ENCODE data around the gene REX1BD. TPM values are rescaled to one million over a fixed set of nuclear protein-coding genes. Genes with fewer than 3 reads are reported as not detected.

The REX1BD gene
- total and polyA plus RNA-seq, 2 experiments from 2014 or later: 79.9 to 105 TPM

DNA sequence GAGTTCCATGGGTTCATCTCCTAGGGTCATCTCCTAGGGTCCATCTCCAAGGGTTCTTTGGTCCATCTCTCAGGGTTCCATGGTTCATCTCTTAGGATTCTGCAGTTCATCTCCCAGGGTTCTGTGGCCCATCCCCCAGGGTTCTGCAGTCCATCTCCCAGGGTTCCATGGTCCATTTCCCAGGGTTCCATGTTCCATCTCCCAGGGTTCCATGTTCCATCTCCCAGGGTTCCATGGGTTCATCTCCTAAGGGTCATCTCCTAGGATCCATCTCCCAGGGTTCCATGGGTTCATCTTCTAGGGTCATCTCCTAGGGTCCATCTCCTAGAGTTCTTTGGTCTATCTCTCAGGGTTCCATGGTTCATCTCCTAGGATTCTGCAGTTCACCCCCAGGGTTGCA, 29.0 kb downstream of the REX1BD start:
- TF ChIP-seq EZH2 (IDR thresholded peaks at IDR 0.05; ENCODE audit: insufficient read depth, poor library complexity, severe bottlenecking): no peak
- no peak for TF ChIP-seq EZH2phosphoT487 (IDR thresholded peaks at IDR 0.05; ENCODE audit: insufficient read depth, low read depth)
- no peak for DNase-seq
- Histone ChIP-seq H3K27ac (no peak overlapping the region), H3K9ac (no peak overlapping the region), H4K20me1 (ENCODE audit: insufficient read depth) (no peaks in the 10 kb centered on the region), H3K9me3 (ENCODE audit: low read depth) (no peaks in the 10 kb centered on the region), H2AFZ (no peak overlapping the region), H3K4me2 (ENCODE audit: unreplicated experiment) (no peak overlapping the region), H3K27me3 (replicated peaks; ENCODE audit: insufficient read depth) (peaks cover 29% of the 10 kb centered on the region), H3K79me2 (ENCODE audit: insufficient read depth) (no peaks in the 10 kb centered on the region), H3K4me3 (no peak overlapping the region), H3K36me3 (ENCODE audit: low read depth) (no peaks in the 10 kb centered on the region), H3F3A (ENCODE audit: insufficient read depth) (no peaks in the 10 kb centered on the region), H3K4me1 (ENCODE audit: insufficient read depth) (no peaks in the 10 kb centered on the region), H3K9me2 (ENCODE audit: insufficient read depth) (no peaks in the 10 kb centered on the region)
- in situ Hi-C loops (cut with MboI): no loop called here

DNA sequence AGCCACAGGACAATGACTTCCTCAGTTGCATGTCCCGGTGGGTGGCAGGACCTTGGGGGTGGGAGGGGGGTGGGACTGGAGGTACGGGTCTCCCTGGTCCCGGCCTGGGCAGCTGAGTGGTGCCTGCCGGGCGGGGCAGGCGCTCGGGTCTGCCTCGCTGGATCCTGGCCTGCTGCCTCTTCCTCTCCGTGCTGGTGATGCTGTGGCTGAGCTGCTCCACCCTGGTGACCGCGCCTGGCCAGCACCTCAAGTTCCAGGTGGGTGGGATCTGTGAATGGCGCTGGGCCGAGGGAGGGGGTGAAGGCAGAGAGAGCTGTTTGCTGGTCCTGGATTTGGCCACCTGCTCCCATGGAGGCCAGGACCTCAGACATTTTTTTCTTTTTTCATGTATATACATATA, 29.6 kb downstream of the REX1BD start:
- no peak for TF ChIP-seq EZH2 (IDR thresholded peaks at IDR 0.05; ENCODE audit: insufficient read depth, poor library complexity, severe bottlenecking)
- no peak for TF ChIP-seq EZH2phosphoT487 (IDR thresholded peaks at IDR 0.05; ENCODE audit: insufficient read depth, low read depth)
- Histone ChIP-seq H3K27me3 (replicated peaks; ENCODE audit: insufficient read depth) (peaks cover 23% of the 10 kb centered on the region), H3K4me3 (no peak overlapping the region), H3K9me2 (ENCODE audit: insufficient read depth) (no peaks in the 10 kb centered on the region), H3F3A (ENCODE audit: insufficient read depth) (no peaks in the 10 kb centered on the region), H3K36me3 (ENCODE audit: low read depth) (no peaks in the 10 kb centered on the region), H3K4me1 (ENCODE audit: insufficient read depth) (no peaks in the 10 kb centered on the region), H4K20me1 (ENCODE audit: insufficient read depth) (no peaks in the 10 kb centered on the region), H3K9me3 (ENCODE audit: low read depth) (no peaks in the 10 kb centered on the region), H3K79me2 (ENCODE audit: insufficient read depth) (no peaks in the 10 kb centered on the region), H3K27ac (no peak overlapping the region), H3K9ac (no peak overlapping the region), H2AFZ (no peak overlapping the region), H3K4me2 (ENCODE audit: unreplicated experiment) (no peak overlapping the region)
- WGBS, 2 experiments (ENCODE audit: low coverage in 1 of 2, low lambda C conversion rate in 2 of 2, missing lambda C conversion rate in 2 of 2): 75 to 81% methylated on average over 6 to 12 of the region's 13 CpGs
- in situ Hi-C loops (cut with MboI): no loop called here
- DNase-seq: no peak

- no peak overlapping the region for H2AFZ ChIP-seq
- no peaks in the 10 kb centered on the region for H3K36me3 ChIP-seq (ENCODE audit: low read depth)
- H3K79me2 ChIP-seq (ENCODE audit: insufficient read depth): no peaks in the 10 kb centered on the region
- no peak overlapping the region for H3K4me3 ChIP-seq
- H3F3A ChIP-seq (ENCODE audit: insufficient read depth): no peaks in the 10 kb centered on the region
- no peak for DNase-seq
- H3K9me3 ChIP-seq (ENCODE audit: low read depth): no peaks in the 10 kb centered on the region
- H4K20me1 ChIP-seq (ENCODE audit: insufficient read depth): no peaks in the 10 kb centered on the region
- no peak for TF ChIP-seq EZH2 (IDR thresholded peaks at IDR 0.05; ENCODE audit: insufficient read depth, poor library complexity, severe bottlenecking)
- no peak for TF ChIP-seq EZH2phosphoT487 (IDR thresholded peaks at IDR 0.05; ENCODE audit: insufficient read depth, low read depth)
- no peak overlapping the region for H3K9ac ChIP-seq
- no peak overlapping the region for H3K27ac ChIP-seq
- H3K4me1 ChIP-seq (ENCODE audit: insufficient read depth): no peaks in the 10 kb centered on the region
- peaks cover 3% of the 10 kb centered on the region; the same call in 1 of the 2 replicates for H3K27me3 ChIP-seq (replicated peaks; ENCODE audit: insufficient read depth)
- in situ Hi-C loops (cut with MboI): no loop called here
- H3K4me2 ChIP-seq (ENCODE audit: unreplicated experiment): no peak overlapping the region
- no peaks in the 10 kb centered on the region for H3K9me2 ChIP-seq (ENCODE audit: insufficient read depth)
- 76 to 78% methylated on average over 9 to 10 of the region's 10 CpGs for WGBS, 2 experiments (ENCODE audit: low coverage in 1 of 2, low lambda C conversion rate in 2 of 2, missing lambda C conversion rate in 2 of 2)
Measured at GRCh38 chr19:18620311-18620710, 31.7 kb downstream of the REX1BD start.

DNA sequence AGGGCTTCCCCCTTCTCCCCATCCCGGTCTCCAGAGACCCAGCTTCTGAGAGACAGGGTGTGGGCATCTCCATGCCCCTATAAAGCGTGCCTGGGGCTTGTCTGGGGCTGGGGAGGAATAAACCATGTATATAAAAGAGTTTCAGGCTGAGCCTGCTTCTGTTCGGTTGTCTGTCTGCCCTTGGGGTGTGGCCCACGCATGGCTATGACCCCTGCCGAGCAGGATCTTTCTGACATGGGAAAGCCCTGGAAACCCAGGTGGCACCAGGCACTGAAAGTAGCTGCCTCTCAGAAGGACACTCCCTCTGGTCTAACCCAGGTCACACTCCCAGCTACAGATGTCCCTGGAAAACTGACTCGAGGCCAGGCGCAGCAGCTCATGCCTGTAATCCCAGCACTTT, 32.3 kb downstream of the REX1BD start:
- no peak overlapping the region for H3K9ac ChIP-seq
- no peak overlapping the region for H3K27ac ChIP-seq
- H3K4me1 ChIP-seq (ENCODE audit: insufficient read depth): no peaks in the 10 kb centered on the region
- 65 to 74% methylated on average over 7 of the region's 7 CpGs for WGBS, 2 experiments (ENCODE audit: low coverage in 1 of 2, low lambda C conversion rate in 2 of 2, missing lambda C conversion rate in 2 of 2)
- no peaks in the 10 kb centered on the region for H3K79me2 ChIP-seq (ENCODE audit: insufficient read depth)
- no peak for DNase-seq
- TF ChIP-seq EZH2phosphoT487 (IDR thresholded peaks at IDR 0.05; ENCODE audit: insufficient read depth, low read depth) (no peak), EZH2 (IDR thresholded peaks at IDR 0.05; ENCODE audit: insufficient read depth, poor library complexity, severe bottlenecking) (no peak)
- H3K27me3 ChIP-seq (replicated peaks; ENCODE audit: insufficient read depth): no peaks in the 10 kb centered on the region
- H3K9me2 ChIP-seq (ENCODE audit: insufficient read depth): no peaks in the 10 kb centered on the region
- no peaks in the 10 kb centered on the region for H4K20me1 ChIP-seq (ENCODE audit: insufficient read depth)
- no peaks in the 10 kb centered on the region for H3K9me3 ChIP-seq (ENCODE audit: low read depth)
- H3K36me3 ChIP-seq (ENCODE audit: low read depth): no peaks in the 10 kb centered on the region
- in situ Hi-C loops (cut with MboI): no loop called here
- no peak overlapping the region for H3K4me3 ChIP-seq
- no peaks in the 10 kb centered on the region for H3F3A ChIP-seq (ENCODE audit: insufficient read depth)
- H2AFZ ChIP-seq: no peak overlapping the region
- no peak overlapping the region for H3K4me2 ChIP-seq (ENCODE audit: unreplicated experiment)

DNA sequence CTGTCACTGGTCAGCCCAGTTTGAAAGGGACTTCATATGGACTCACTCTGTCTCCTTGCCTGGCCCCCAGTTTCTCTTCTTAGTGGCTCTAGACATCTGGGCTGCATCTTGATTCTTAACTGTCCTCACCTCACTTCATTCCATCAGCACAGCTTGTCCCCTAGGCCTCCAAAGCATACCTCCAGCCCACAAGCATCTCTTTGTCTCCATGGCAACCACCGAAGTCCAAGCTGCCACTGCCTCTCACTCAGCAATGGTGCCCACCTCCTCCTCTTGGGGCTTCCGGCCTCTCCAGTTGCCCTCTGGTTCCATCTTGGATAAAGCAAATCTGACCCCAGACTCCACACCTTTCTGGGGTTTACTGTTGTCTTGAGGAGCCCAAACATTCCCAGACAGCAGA, 38.3 kb downstream of the REX1BD start:
- Histone ChIP-seq H3K4me3 (no peak overlapping the region), H3K27me3 (replicated peaks; ENCODE audit: insufficient read depth) (no peaks in the 10 kb centered on the region), H3K4me2 (ENCODE audit: unreplicated experiment) (no peak overlapping the region), H3K9ac (no peak overlapping the region), H3K27ac (no peak overlapping the region), H3K9me2 (ENCODE audit: insufficient read depth) (no peaks in the 10 kb centered on the region), H4K20me1 (ENCODE audit: insufficient read depth) (no peaks in the 10 kb centered on the region), H3K4me1 (ENCODE audit: insufficient read depth) (no peaks in the 10 kb centered on the region), H3K79me2 (ENCODE audit: insufficient read depth) (no peaks in the 10 kb centered on the region), H3F3A (ENCODE audit: insufficient read depth) (no peaks in the 10 kb centered on the region), H3K36me3 (ENCODE audit: low read depth) (no peaks in the 10 kb centered on the region), H3K9me3 (ENCODE audit: low read depth) (no peaks in the 10 kb centered on the region), H2AFZ (no peak overlapping the region)
- WGBS, 2 experiments (ENCODE audit: low coverage in 1 of 2, low lambda C conversion rate in 2 of 2, missing lambda C conversion rate in 2 of 2): 26 to 42% methylated on average over 2 of the region's 2 CpGs
- in situ Hi-C loops (cut with MboI): no loop called here
- no peak for DNase-seq
- TF ChIP-seq EZH2phosphoT487 (IDR thresholded peaks at IDR 0.05; ENCODE audit: insufficient read depth, low read depth) (no peak), EZH2 (IDR thresholded peaks at IDR 0.05; ENCODE audit: insufficient read depth, poor library complexity, severe bottlenecking) (no peak)

Data from GM23248 (cell line).